ENCODE measurements around the gene FLT3.

GRCh38 chr13:28031220-28031895, 69.0 kb downstream of the FLT3 start:
- TF ChIP-seq, protein P1, sequence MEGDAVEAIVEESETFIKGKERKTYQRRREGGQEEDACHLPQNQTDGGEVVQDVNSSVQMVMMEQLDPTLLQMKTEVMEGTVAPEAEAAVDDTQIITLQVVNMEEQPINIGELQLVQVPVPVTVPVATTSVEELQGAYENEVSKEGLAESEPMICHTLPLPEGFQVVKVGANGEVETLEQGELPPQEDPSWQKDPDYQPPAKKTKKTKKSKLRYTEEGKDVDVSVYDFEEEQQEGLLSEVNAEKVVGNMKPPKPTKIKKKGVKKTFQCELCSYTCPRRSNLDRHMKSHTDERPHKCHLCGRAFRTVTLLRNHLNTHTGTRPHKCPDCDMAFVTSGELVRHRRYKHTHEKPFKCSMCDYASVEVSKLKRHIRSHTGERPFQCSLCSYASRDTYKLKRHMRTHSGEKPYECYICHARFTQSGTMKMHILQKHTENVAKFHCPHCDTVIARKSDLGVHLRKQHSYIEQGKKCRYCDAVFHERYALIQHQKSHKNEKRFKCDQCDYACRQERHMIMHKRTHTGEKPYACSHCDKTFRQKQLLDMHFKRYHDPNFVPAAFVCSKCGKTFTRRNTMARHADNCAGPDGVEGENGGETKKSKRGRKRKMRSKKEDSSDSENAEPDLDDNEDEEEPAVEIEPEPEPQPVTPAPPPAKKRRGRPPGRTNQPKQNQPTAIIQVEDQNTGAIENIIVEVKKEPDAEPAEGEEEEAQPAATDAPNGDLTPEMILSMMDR (IDR thresholded peaks at IDR 0.05): no peak
- TF ChIP-seq TAF1 (IDR thresholded peaks at IDR 0.05; ENCODE audit: borderline replicate concordance, low read depth, low read length) (no peak), POLR2AphosphoS5 (IDR thresholded peaks at IDR 0.05; ENCODE audit: low read depth, low read length) (no peak), MAX (IDR thresholded peaks at IDR 0.05; ENCODE audit: low read depth) (no peak), TCF12 (IDR thresholded peaks at IDR 0.05) (no peak), EP300 (IDR thresholded peaks at IDR 0.05; ENCODE audit: borderline replicate concordance in 1 of 2, low read depth in 1 of 2, low read length in 1 of 2) (no peak)
- TF ChIP-seq, protein P2, sequence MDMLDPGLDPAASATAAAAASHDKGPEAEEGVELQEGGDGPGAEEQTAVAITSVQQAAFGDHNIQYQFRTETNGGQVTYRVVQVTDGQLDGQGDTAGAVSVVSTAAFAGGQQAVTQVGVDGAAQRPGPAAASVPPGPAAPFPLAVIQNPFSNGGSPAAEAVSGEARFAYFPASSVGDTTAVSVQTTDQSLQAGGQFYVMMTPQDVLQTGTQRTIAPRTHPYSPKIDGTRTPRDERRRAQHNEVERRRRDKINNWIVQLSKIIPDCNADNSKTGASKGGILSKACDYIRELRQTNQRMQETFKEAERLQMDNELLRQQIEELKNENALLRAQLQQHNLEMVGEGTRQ (IDR thresholded peaks at IDR 0.05; ENCODE audit: borderline replicate concordance, low read depth, low read length): no peak
